Ovary (tissue), 3 donors: ENCODE data around the gene PAM16.

ENCODE experiments used
- EP300 ChIP-seq: sonication (generic); formaldehyde crosslinking; IDR thresholded peaks from one replicate; pipeline ENCODE4 v1.6.1; 2017; ENCODE audit warnings: antibody characterized with exemption
- POLR2A ChIP-seq: fragments of 450-650 bp; IDR thresholded peaks from one replicate; pipeline ENCODE4 v1.6.1; 2017; ENCODE audit warnings: antibody characterized with exemption, mild to moderate bottlenecking, moderate library complexity
- TF ChIP-seq, protein P1 (sequence below), 3 donors: fragments of 450-650 bp in 2 of 3; fragments of 200-600 bp in 1 of 3; IDR thresholded peaks; one replicate each; pipeline versions ENCODE4 v1.5.1 to v1.8.0; 2016 to 2022; ENCODE audit warnings: antibody characterized with exemption in 3 of 3, mild to moderate bottlenecking in 1 of 3
- donor health status: DM: no; HTN: no; CAD: no.

DNA sequence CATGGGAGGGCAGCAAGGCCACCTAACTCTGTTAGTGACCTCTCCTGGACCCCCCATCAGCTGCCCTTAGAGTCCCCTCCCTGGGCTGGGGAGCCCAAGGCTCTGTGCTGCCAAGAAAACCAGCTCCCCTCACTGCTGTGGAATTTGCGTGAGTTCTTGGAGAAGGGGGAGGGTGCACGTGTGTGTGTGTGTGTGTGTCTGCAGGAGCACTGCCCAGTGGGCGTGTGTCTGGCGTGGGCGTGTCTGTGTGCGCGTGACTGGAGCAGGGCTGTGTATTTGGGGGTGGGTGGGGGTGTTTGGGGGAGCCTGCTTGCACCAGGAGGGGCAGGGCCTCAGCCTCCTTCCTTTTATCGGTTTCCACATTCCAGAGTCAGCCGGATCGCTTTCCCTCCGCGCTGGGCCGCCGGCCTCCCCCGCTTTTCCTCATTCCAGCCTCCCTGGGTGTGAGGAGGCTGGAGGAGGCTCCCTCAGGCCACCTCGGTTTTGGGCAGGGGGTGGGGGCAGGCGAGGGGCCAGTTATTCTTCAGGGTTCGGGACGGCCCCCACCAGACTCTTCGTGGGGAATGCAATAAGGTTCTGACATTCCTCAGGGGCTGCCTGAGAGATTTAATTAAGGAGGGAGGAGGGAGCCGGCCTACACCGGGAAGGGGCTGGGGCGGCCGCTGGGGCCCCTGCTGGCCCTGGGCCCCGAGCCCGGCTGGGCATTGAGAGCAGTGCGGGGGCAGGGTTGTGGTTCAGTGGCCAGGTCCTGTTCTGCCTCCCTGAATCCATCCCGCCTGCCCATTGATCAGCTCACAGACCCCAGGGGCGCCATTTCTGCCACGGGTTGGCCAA, 23.0 kb upstream of the PAM16 start:
- TF ChIP-seq, protein P1, sequence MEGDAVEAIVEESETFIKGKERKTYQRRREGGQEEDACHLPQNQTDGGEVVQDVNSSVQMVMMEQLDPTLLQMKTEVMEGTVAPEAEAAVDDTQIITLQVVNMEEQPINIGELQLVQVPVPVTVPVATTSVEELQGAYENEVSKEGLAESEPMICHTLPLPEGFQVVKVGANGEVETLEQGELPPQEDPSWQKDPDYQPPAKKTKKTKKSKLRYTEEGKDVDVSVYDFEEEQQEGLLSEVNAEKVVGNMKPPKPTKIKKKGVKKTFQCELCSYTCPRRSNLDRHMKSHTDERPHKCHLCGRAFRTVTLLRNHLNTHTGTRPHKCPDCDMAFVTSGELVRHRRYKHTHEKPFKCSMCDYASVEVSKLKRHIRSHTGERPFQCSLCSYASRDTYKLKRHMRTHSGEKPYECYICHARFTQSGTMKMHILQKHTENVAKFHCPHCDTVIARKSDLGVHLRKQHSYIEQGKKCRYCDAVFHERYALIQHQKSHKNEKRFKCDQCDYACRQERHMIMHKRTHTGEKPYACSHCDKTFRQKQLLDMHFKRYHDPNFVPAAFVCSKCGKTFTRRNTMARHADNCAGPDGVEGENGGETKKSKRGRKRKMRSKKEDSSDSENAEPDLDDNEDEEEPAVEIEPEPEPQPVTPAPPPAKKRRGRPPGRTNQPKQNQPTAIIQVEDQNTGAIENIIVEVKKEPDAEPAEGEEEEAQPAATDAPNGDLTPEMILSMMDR (IDR thresholded peaks at IDR 0.05), result no peak
- TF ChIP-seq POLR2A (no peak), EP300 (no peak)
